A673 (cell line): ENCODE measurements around the gene POGLUT3. TPM values are rescaled to one million over a fixed set of nuclear protein-coding genes. Genes with fewer than 3 reads are reported as not detected.
A peak's percentile ranks its signal among the peaks of the same experiment; 100 is the strongest.

Experiments used
- Bru-seq: library from RNA; stranded (reverse); fragments of 400-500 nt; gene quantifications from one replicate; lab custom pipeline; 2021; lab: Mats Ljungman, UMichigan
- BruChase-seq, 2 experiments: library from RNA; stranded (reverse); fragments of 400-500 nt; gene quantifications; one replicate each; lab custom pipeline; 2021; lab: Mats Ljungman, UMichigan
- BruUV-seq: library from RNA; stranded (reverse); fragments of 400-500 nt; replicated peaks from 2 replicates; lab custom pipeline; 2021; lab: Mats Ljungman, UMichigan
- CTCF ChIA-PET: fragments of 300-600 bp; sonication (Branson Sonifier 250); formaldehyde crosslinking; loops from one replicate; lab custom pipeline; 2022; ENCODE audit warnings: antibody characterized with exemption; lab: Charles Lee
- POLR2A ChIA-PET: fragments of 300-600 bp; sonication (Branson Sonifier 250); formaldehyde crosslinking; loops from one replicate; lab custom pipeline; 2022; ENCODE audit warnings: antibody characterized with exemption; ENCODE audit not compliant: low non-redundant PET; lab: Charles Lee
- DNase-seq: peaks from one replicate; pipeline ENCODE4 v3.0.0-alpha.2; 2015; ENCODE audit warnings: low spot score
- H3K27ac ChIP-seq: fragments of 200-600 bp; sonication (generic); 2 replicates; pipeline ENCODE4 v1.5.1; 2016; ENCODE audit warnings: mixed run types, low read depth, mild to moderate bottlenecking, mixed read lengths, antibody characterized with exemption, low read length; ENCODE audit not compliant: poor library complexity, severe bottlenecking
- H3K27me3 ChIP-seq: fragments of 200-600 bp; sonication (generic); replicated peaks from 2 replicates; pipeline ENCODE4 v1.6.1; 2017; ENCODE audit warnings: mixed run types, low read depth, mild to moderate bottlenecking, mixed read lengths, antibody characterized with exemption, low read length; ENCODE audit not compliant: insufficient read depth, poor library complexity
- H3K36me3 ChIP-seq: fragments of 200-600 bp; sonication (generic); 2 replicates; pipeline ENCODE4 v1.6.1; 2016; ENCODE audit warnings: mixed run types, mild to moderate bottlenecking, mixed read lengths, antibody characterized with exemption, low read length; ENCODE audit not compliant: insufficient read depth, poor library complexity, severe bottlenecking
- H3K4me1 ChIP-seq: fragments of 200-600 bp; sonication (generic); 2 replicates; pipeline ENCODE4 v1.6.1; 2017; ENCODE audit warnings: mixed run types, mild to moderate bottlenecking, mixed read lengths, antibody characterized with exemption, low read length; ENCODE audit not compliant: insufficient read depth, poor library complexity, severe bottlenecking
- H3K4me3 ChIP-seq: fragments of 200-600 bp; sonication (generic); 2 replicates; pipeline ENCODE4 v1.5.1; 2016; ENCODE audit warnings: low read depth, mixed run types, mild to moderate bottlenecking, mixed read lengths, low read length; ENCODE audit not compliant: poor library complexity, severe bottlenecking
- H3K9me3 ChIP-seq: fragments of 200-600 bp; sonication (generic); 2 replicates; pipeline ENCODE4 v1.6.1; 2016; ENCODE audit warnings: mixed run types, low read depth, mild to moderate bottlenecking, mixed read lengths, antibody characterized with exemption, low read length; ENCODE audit not compliant: poor library complexity, severe bottlenecking
- EZH2 ChIP-seq: fragments of 200-600 bp; sonication (generic); IDR thresholded peaks from 2 replicates; pipeline ENCODE4 v1.6.1; 2017; ENCODE audit warnings: borderline replicate concordance, low read depth, mild to moderate bottlenecking, mixed read lengths, antibody characterized with exemption, low read length; ENCODE audit not compliant: poor library complexity, severe bottlenecking
- intact Hi-C: fragments of 100-400 bp; cut with micrococcal nuclease; formaldehyde crosslinking; loops from one replicate; pipeline ENCODE4 v1.10.0; 2022; ENCODE audit not compliant: unreplicated experiment
- long read RNA-seq: library from polyadenylated mRNA; stranded (forward); transcript quantifications from one replicate; pipeline ENCODE4 v2.0.0, GENCODE V29; 2022
- total RNA-seq: library from RNA; stranded (reverse); gene quantifications from 2 replicates; pipeline ENCODE4 v1.2.3, GENCODE V29; 2021
- TF ChIP-seq, protein P1 (sequence below): fragments of 300-800, 200-600 bp; sonication (generic); conservative IDR thresholded peaks from 2 replicates; pipeline ENCODE4 v1.5.1; 2017; ENCODE audit warnings: low read depth, mild to moderate bottlenecking, antibody characterized with exemption, low read length, moderate library complexity, mixed read lengths

The POGLUT3 gene, protein sequence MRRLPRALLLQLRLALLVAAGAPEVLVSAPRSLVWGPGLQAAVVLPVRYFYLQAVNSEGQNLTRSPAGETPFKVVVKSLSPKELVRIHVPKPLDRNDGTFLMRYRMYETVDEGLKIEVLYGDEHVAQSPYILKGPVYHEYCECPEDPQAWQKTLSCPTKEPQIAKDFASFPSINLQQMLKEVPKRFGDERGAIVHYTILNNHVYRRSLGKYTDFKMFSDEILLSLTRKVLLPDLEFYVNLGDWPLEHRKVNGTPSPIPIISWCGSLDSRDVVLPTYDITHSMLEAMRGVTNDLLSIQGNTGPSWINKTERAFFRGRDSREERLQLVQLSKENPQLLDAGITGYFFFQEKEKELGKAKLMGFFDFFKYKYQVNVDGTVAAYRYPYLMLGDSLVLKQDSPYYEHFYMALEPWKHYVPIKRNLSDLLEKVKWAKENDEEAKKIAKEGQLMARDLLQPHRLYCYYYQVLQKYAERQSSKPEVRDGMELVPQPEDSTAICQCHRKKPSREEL
- total RNA-seq (75.7 and 81.2 TPM in 2 replicates), Bru-seq, nascent RNA (percentile 93 among the genes with signal in this experiment), BruChase-seq, experiment 1, labeled RNA remaining after a 2-hour chase (percentile 94 among the genes with signal in this experiment), BruChase-seq, experiment 2, labeled RNA remaining after a 6-hour chase (percentile 98 among the genes with signal in this experiment)
- long read RNA-seq, full-length matches to known transcripts = 97 of 121 reads
- long read RNA-seq, partial matches to known transcripts = 3 of 121 reads
- long read RNA-seq, other reads (novel, unspliced or antisense) = 21 of 121 reads

DNA sequence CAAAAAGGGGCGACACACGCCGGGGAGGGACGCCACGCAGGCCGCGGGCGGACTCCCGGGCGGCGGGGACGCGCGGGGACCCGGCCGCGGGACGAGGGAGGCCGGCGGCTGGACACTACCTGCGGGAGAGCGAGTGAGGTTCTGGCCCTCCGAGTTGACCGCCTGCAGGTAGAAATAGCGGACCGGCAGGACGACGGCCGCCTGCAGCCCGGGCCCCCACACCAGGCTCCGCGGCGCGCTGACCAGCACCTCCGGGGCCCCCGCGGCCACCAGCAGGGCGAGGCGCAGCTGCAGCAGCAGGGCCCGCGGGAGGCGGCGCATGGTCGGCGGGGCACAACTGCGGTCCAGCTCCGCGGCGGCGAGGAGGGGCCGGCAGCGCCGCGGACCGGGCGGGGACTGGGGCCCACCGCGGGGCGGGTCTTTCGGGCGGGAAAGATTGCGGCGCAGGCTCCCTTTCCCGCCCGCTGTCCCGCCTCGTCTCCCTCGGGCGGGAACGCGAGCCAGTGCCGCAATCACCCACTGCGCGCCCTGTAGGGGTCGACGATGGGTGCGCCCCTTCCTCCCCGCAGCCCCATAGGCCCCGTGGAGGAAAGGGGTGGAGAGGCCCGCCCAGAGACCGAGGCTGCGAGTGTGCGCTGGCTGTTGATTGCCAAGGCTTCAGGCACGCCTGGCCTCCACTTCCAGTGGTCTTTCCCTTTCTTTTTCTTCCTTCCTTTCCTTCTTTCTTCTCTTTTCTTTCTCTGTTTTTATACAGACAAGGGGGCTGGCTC is at the start of gene POGLUT3:
POGLUT3 (minus strand) TSS at position 339 of the 770 bp plus-strand sequence; CDS start at position 321, 18 bp downstream.
- Histone ChIP-seq H3K36me3 (peaks cover 4% of the 10 kb centered on the region), H3K4me3 (peak within 1 kb of the TSS; percentile 62), H3K27ac (peak within 1 kb of the TSS; percentile 97), H3K27me3 (no peaks in the 10 kb centered on the region), H3K4me1 (peaks cover 14% of the 10 kb centered on the region), H3K9me3 (no peaks in the 10 kb centered on the region)
- DNase-seq = peak; percentile 86
- no peak for TF ChIP-seq EZH2
- TF ChIP-seq, protein P1, sequence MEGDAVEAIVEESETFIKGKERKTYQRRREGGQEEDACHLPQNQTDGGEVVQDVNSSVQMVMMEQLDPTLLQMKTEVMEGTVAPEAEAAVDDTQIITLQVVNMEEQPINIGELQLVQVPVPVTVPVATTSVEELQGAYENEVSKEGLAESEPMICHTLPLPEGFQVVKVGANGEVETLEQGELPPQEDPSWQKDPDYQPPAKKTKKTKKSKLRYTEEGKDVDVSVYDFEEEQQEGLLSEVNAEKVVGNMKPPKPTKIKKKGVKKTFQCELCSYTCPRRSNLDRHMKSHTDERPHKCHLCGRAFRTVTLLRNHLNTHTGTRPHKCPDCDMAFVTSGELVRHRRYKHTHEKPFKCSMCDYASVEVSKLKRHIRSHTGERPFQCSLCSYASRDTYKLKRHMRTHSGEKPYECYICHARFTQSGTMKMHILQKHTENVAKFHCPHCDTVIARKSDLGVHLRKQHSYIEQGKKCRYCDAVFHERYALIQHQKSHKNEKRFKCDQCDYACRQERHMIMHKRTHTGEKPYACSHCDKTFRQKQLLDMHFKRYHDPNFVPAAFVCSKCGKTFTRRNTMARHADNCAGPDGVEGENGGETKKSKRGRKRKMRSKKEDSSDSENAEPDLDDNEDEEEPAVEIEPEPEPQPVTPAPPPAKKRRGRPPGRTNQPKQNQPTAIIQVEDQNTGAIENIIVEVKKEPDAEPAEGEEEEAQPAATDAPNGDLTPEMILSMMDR = no peak
- ChIA-PET POLR2A (interaction anchor here (0.8 kb wide), 1 partner anchor 173 kb away, joined by 5 read pairs; no protein-coding TSS in a partner anchor), CTCF (no interaction called here)
- BruUV-seq = TSS peak; percentile 36
- intact Hi-C loops = loop anchor here (10.0 kb wide), 1 partner anchor 273 kb away; the partner anchor contains the start of genes ATM and NPAT

DNA sequence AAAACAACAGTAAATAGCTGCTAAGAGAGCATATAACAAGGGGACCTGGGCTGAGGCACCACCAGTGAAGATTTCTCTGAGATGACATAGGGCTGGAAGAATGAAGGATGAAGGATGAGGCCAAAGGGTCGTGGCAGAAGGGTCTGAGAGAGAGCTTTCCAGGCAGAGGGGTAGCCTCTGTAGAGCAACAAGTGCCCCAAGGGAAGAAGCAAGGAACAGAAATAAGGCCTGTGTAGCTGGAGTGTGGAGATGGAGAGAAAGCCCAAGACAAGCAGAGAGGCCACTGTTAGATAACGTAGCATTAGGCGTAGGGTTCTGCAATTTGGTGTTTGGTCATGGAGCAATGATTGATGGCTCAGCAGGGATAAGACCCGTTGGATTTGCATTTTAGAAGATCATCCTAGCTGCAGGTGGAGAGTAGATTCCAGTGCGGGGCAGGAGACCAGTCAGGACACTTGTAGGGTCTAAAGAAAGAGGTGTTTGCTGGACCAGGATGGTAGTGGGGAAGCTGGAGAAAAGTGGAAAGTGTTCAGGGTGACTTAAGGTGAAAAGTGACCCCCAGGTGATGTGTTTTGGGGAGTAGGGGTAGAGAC is 47.8 kb upstream of the POGLUT3 start:
- ChIA-PET CTCF (no interaction called here), POLR2A (no interaction called here)
- no peak for DNase-seq
- H3K36me3 ChIP-seq = no peaks in the 10 kb centered on the region
- H3K27ac ChIP-seq = no peak overlapping the region
- H3K9me3 ChIP-seq = no peaks in the 10 kb centered on the region
- BruUV-seq = no TSS peak
- H3K4me3 ChIP-seq = no peak overlapping the region
- H3K4me1 ChIP-seq = no peaks in the 10 kb centered on the region
- intact Hi-C loops = no loop called here
- TF ChIP-seq, protein P1 = no peak
- no peak for TF ChIP-seq EZH2
- H3K27me3 ChIP-seq = no peaks in the 10 kb centered on the region
